ENCODE measurements around the gene LSS.

LSS gene

DNA sequence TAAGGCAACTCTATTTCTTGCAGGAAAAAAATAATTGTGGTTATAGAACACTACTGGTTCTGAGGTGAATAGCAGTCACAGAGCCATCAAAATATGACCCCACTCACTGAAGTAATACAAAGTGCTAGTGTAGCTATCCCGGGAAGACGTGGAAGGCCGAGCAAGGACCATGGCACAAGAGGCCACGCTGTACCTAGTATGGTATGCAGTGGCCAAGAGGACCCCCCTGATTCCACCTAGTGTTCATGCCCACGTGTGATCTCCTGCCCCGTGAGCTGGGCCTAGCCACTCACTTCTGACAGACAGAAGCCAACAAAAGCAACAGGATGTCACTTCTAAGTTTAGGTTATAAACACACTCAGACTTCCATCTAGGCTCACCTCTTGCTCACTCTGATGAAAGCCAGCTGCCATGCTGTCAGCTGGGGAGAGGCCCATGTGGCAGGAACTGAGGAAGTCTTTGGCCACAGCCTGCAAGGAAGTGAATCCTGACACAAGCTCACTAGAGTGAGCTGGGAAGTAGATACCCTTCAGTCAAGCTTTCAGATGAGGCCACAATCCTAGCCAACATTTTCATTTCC, 21.7 kb upstream of the LSS start:
- Histone ChIP-seq H3K36me3 (peaks cover 95% of the 10 kb centered on the region), H3K4me1 (ENCODE audit: control insufficient read depth in 1 of 2, insufficient read depth in 1 of 2, low read depth in 1 of 2, low read length in 1 of 2) (no peaks in the 10 kb centered on the region)
- TF ChIP-seq, protein P1, sequence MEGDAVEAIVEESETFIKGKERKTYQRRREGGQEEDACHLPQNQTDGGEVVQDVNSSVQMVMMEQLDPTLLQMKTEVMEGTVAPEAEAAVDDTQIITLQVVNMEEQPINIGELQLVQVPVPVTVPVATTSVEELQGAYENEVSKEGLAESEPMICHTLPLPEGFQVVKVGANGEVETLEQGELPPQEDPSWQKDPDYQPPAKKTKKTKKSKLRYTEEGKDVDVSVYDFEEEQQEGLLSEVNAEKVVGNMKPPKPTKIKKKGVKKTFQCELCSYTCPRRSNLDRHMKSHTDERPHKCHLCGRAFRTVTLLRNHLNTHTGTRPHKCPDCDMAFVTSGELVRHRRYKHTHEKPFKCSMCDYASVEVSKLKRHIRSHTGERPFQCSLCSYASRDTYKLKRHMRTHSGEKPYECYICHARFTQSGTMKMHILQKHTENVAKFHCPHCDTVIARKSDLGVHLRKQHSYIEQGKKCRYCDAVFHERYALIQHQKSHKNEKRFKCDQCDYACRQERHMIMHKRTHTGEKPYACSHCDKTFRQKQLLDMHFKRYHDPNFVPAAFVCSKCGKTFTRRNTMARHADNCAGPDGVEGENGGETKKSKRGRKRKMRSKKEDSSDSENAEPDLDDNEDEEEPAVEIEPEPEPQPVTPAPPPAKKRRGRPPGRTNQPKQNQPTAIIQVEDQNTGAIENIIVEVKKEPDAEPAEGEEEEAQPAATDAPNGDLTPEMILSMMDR (IDR thresholded peaks at IDR 0.05), result no peak

DNA sequence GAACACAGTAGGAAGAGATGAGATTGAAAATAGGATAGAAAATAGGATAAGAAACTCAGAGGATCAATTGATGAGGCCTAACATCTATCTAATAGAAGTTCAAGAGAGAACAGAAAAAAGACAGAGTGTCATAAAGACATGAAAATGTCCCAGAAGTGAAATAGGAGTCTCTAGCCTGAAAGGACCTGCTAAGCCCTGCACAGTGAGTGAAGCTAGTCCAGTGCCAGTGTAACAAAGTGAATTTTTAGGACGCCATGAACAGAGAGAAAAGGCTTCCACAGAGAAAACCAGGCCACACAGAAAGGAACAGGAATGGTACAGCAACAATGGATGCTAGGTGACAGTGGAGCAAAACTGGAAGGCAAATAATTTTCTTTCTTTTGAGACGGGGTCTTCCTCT, 20.3 kb upstream of the LSS start:
- no peaks in the 10 kb centered on the region for H3K9me3 ChIP-seq
- H3K4me1 ChIP-seq (ENCODE audit: control insufficient read depth in 1 of 2, insufficient read depth in 1 of 2, low read depth in 1 of 2, low read length in 1 of 2), result no peaks in the 10 kb centered on the region
- H3K27ac ChIP-seq, result no peak overlapping the region
- H3K36me3 ChIP-seq, result peaks cover 95% of the 10 kb centered on the region
- TF ChIP-seq, protein P1 (IDR thresholded peaks at IDR 0.05), result no peak
- H3K27me3 ChIP-seq, result no peaks in the 10 kb centered on the region
- no peak overlapping the region for H3K4me3 ChIP-seq (ENCODE audit: low read depth in 1 of 2, low read length in 1 of 2)

More for the DNA sequence above, 21.7 kb upstream of the LSS start:
- Histone ChIP-seq H3K27me3 (no peaks in the 10 kb centered on the region), H3K4me3 (ENCODE audit: low read depth in 1 of 2, low read length in 1 of 2) (no peak overlapping the region), H3K27ac (no peak overlapping the region), H3K9me3 (no peaks in the 10 kb centered on the region)

DNA sequence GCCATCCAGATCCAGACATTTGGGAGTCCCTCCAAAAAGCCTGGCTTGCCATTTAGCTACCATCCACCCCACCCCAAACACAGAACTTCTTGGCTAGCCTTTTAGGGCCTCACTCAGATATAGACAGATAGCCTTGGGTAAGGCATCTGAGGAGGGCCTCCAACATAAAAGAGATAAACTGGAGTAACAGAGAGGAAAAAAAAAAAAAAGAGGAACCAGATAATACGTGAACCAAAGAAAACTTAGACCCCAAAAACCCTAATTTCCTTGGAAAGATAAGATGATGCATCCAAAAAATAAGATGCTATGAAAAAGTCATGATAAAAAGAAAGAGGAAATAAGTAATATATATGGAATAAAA, 19.8 kb upstream of the LSS start:
- Histone ChIP-seq H3K27ac (no peak overlapping the region), H3K27me3 (no peaks in the 10 kb centered on the region), H3K36me3 (peaks cover 95% of the 10 kb centered on the region), H3K9me3 (no peaks in the 10 kb centered on the region), H3K4me3 (ENCODE audit: low read depth in 1 of 2, low read length in 1 of 2) (no peak overlapping the region), H3K4me1 (ENCODE audit: control insufficient read depth in 1 of 2, insufficient read depth in 1 of 2, low read depth in 1 of 2, low read length in 1 of 2) (no peaks in the 10 kb centered on the region)
- TF ChIP-seq, protein P1 (IDR thresholded peaks at IDR 0.05), result no peak

DNA sequence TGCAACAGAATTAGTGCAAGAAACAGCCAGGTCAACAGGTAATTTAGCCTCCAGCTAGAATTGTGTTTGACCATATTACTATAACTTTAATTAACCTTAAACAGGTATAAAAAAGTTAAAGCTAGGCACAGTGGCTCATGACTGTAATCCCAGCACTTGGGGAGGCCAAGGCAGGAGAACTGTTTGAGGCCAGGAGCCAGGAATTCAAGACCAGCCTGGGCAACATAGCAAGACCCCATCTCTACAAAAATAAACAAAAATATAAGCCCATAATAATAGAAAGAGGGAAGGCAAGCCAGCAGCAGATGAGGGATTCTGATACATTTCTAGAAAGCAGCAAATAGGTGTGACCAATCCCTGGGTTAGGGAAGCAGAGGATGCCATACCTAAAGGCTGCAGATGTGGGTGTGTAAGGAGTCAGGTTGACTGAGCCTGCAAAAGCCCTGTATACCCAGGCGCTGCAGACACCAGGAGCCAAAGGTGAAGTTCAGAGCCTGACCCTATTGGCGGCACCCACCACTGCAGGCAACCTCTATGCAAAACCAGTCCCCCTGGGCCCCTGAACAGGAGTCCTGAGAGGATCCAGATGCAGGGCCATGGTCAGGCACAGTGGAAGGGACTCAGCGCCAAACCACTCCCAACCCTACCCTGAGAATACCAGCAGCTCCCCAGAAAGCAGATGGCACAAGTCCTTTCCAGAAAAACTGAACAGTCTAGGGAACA, 19.3 kb upstream of the LSS start:
- peaks cover 95% of the 10 kb centered on the region for H3K36me3 ChIP-seq
- H3K27ac ChIP-seq, result no peak overlapping the region
- TF ChIP-seq, protein P1 (IDR thresholded peaks at IDR 0.05), result no peak

DNA sequence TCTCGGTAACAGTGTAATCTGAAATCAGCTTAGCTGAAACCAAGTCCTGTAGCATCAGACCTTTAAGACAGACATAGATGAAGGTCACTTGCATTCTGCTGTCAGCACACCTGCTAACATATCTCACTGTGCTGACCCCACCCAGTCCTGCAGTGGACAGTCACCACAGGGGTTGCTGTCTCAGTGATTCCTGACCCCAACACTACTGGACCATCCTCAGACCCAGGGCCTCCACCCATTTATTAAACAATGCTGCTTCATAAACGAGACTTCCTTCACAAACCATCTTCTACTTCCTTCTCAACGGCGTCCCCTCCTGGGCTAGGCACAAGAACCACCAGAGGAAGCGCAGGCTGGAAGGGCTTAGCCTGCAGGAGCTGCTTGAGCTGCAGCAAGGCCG, 17.8 kb upstream of the LSS start:
- Histone ChIP-seq H3K4me1 (ENCODE audit: control insufficient read depth in 1 of 2, insufficient read depth in 1 of 2, low read depth in 1 of 2, low read length in 1 of 2) (no peaks in the 10 kb centered on the region), H3K9me3 (no peaks in the 10 kb centered on the region), H3K4me3 (ENCODE audit: low read depth in 1 of 2, low read length in 1 of 2) (no peak overlapping the region), H3K27ac (no peak overlapping the region), H3K36me3 (peaks cover 95% of the 10 kb centered on the region), H3K27me3 (no peaks in the 10 kb centered on the region)
- TF ChIP-seq, protein P1 (IDR thresholded peaks at IDR 0.05), result no peak

More for the DNA sequence above, 19.3 kb upstream of the LSS start:
- no peaks in the 10 kb centered on the region for H3K27me3 ChIP-seq
- no peaks in the 10 kb centered on the region for H3K9me3 ChIP-seq
- H3K4me3 ChIP-seq (ENCODE audit: low read depth in 1 of 2, low read length in 1 of 2), result no peak overlapping the region
- no peaks in the 10 kb centered on the region for H3K4me1 ChIP-seq (ENCODE audit: control insufficient read depth in 1 of 2, insufficient read depth in 1 of 2, low read depth in 1 of 2, low read length in 1 of 2)
